ENCODE results near the gene NCOA1. TPM values are rescaled to one million over a fixed set of nuclear protein-coding genes. Genes with fewer than 3 reads are reported as not detected.
"Not testable (repeated sequence)": the region's sequence is repeated elsewhere in the genome, so short reads cannot be mapped to it uniquely, and the experiment has no call there.

Gene NCOA1
- total RNA-seq, 1 experiment from 2014 or later = 14.4 TPM

DNA sequence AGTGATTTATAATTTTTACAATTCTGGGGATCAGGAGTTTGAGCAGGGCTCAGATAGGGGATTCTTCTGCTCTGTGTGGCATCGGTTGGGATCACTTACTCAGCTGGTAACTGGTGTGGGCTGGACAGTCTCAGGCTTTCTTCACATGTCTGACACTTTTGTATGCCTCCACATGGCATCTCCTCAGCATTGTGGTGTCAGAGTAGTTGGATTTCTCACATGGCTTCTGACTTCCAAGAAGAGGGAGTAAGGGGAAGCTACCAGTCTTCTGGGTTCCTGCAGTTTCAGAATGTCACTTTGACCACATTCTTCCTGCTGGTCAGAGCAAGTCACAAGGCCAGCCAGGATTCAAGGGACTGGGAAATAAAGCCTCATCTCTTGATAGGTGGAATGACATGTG is 55.6 kb downstream of the NCOA1 start:
- DNase-seq (ENCODE audit: low read depth, low spot score) = no peak
- in situ Hi-C loops (cut with HindIII; ENCODE audit: low pct_unique_long_range_greater_than_20kb, low sequenced_read_pairs) = no loop called here

DNA sequence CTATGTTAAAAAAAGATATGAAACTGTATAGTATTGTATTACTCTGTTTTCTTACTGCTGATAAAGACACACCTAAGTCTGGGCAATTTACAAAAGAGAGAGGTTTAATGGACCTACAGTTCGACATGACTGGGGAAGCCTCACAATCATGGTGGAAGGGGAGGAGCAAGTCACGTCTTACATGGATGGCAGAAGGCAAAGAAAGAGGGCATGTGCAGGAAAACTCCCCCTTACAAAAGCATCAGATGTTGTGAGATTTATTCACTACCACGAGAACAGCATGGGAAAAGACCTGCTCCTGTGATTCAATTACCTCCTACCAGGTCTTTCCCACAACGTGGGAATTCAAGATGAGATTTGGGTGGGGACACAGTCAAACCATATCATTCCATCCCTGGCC is 57.0 kb downstream of the NCOA1 start:
- in situ Hi-C loops (cut with HindIII; ENCODE audit: low pct_unique_long_range_greater_than_20kb, low sequenced_read_pairs) = no loop called here
- no peak for DNase-seq (ENCODE audit: low read depth, low spot score)

DNA sequence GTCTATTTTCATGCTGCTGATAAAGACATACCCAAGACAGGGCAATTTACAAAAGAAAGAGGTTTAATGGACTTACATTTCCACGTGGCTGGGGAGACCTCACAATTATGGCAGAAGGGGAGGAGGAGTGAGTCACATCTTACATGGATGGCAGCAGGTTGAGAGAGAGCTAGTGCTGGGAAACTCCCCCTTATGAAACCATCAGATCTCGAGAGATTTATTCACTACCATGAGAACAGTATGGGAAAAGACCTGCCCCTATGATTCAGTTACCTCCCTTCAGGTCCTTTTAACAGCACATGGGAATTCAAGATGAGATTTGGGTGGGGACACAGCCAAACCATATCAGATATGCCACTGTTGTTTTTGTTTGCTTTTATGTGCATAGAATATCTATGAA is 59.2 kb downstream of the NCOA1 start:
- in situ Hi-C loops (cut with HindIII; ENCODE audit: low pct_unique_long_range_greater_than_20kb, low sequenced_read_pairs); DNase-seq (ENCODE audit: low read depth, low spot score): not testable (repeated sequence)

DNA sequence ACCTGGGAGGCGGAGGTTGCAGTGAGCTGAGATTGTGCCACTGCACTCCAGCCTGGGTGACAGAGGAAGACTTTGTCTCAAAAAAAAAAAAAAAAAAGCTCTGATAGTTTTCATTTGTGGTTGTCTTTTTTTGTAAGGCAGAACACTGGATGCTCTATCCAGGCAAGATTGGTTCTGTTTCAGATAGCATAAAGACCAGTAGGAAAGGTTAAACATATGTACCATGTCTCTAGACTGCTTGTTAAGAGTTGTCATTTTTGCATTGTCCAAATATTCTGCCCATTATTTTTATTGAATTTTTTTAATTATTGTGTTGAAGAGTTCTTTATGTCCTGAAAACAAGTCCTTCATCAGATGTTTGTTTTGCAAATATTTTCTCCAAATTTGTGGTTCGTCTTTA is 60.0 kb downstream of the NCOA1 start:
- in situ Hi-C loops (cut with HindIII; ENCODE audit: low pct_unique_long_range_greater_than_20kb, low sequenced_read_pairs) = no loop called here
- DNase-seq (ENCODE audit: low read depth, low spot score) = peak; percentile 54

DNA sequence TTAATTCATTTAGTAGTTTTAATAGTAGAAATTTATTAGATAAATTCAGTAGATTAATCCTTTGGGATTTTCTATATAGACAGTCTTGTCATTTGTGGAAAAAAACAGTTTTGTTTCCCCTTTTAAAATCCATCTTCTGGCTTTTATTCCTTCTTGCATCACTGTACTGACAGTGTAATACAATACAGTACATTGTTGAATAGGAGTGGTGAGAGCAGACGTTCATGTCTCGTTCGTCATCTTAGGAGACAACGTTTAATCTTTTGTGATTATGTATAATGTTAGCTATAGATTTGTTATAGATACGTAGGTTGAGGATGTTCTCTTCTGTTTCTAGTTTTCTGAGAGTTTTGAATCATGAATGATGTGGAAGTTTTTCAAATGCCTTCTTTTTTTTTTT is 61.8 kb downstream of the NCOA1 start:
- in situ Hi-C loops (cut with HindIII; ENCODE audit: low pct_unique_long_range_greater_than_20kb, low sequenced_read_pairs) = no loop called here
- DNase-seq (ENCODE audit: low read depth, low spot score) = no peak

DNA sequence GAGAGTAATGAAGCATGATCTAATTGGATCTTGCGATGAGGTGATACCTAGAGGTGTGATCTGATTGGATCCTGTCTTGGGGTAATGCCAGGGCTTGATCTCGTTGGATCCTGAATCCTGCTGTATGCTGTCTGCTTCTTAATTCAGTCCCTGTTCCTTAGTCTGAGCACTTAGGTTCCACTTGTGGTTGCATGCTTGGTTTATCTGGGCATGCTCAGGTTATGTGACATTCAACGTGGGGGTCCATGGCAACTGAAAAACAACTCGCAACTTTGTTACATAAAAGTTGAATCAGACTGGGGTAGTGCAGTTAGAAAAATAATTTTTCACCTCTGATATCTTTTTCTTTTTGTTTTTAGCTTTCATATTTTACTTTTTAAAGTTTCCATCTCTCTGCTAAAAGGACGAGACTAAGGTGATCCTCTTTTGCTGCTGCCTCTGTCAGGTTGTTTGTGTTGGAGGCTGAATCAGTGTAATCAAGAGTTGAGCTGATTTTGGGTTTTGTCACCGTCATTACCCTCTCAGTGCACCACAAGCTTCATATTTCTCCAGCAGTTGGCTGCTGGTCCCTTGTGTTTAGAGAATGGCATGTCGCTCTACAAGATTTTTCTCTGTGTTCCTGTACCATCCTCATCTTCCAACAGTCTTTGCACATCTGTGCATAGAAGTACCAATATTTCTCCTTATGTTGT is 67.9 kb downstream of the NCOA1 start:
- in situ Hi-C loops (cut with HindIII; ENCODE audit: low pct_unique_long_range_greater_than_20kb, low sequenced_read_pairs) = no loop called here
- DNase-seq (ENCODE audit: low read depth, low spot score) = no peak

DNA sequence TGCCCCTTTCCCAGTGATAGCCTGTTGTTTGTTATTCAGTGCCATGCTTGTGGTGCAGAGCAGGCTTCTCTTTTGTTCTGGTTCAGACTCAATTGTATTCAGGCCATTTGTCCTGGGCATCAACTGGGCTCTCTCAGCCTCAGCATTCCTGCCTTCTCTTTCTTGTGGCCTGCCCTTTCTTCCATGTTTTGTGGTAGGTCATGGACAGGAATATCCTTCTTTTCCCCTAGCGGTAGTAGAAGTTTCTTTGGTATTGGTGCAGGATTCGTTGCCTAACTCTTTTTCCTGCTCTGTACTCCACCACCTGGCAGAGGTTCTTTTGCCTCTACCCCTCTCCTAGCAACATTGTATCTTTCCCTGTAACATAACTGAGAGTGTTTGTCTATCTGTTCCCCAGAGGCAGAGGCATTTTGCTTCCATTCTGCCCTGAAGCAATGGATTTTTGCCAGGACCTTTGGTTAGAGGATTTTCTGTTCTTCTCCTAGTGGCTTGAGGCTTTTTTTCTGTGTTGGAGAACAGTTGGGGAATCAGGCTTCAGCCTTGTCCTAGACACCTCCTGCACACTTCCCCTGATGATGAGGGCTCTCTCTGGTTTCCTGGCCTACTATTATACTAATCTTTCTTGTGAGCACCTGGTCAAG is 68.5 kb downstream of the NCOA1 start:
- in situ Hi-C loops (cut with HindIII; ENCODE audit: low pct_unique_long_range_greater_than_20kb, low sequenced_read_pairs) = no loop called here
- peak; percentile 96 for DNase-seq (ENCODE audit: low read depth, low spot score)

DNA sequence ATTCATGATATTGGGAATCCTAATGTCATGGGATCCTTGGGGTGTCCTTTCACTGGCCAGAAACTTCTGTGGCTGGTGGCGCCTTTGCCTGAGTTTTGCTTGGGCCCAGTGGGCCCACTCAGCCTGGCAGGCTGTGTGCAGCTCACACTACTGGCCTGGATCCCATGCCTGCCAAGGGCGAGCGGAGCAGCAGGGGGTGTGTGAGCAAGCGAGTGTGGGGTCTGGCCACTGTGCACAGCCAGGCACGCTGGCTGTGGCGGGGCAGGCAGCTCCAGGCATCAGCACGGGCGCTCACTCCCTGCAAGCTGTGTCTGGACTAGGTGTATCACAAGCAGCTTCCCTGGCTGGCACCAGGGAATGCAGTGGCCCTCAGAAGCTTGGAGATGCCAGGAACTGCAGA is 74.5 kb downstream of the NCOA1 start:
- in situ Hi-C loops (cut with HindIII; ENCODE audit: low pct_unique_long_range_greater_than_20kb, low sequenced_read_pairs) = no loop called here
- DNase-seq (ENCODE audit: low read depth, low spot score) = no peak

DNA sequence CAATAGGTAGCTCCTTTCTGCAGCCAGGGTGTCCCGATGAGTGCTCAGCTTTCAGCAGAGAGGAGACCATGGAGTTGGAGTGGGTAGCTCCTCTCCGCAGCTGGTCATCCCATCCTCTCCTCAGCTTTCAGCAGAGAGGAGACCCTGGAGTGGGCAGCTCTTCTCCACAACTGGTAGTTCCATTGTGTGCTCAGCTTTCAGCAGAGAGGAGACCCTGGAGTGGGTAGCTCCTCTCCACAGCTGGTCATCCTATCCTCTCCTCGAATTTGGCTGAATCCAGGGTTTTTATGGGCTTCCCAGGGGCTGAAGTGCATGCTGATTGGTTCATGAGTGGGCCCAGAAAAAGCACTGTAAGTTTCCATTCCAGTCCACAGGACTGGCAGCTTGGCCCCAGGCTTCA is 75.2 kb downstream of the NCOA1 start:
- in situ Hi-C loops (cut with HindIII; ENCODE audit: low pct_unique_long_range_greater_than_20kb, low sequenced_read_pairs) = no loop called here
- no peak for DNase-seq (ENCODE audit: low read depth, low spot score)

DNA sequence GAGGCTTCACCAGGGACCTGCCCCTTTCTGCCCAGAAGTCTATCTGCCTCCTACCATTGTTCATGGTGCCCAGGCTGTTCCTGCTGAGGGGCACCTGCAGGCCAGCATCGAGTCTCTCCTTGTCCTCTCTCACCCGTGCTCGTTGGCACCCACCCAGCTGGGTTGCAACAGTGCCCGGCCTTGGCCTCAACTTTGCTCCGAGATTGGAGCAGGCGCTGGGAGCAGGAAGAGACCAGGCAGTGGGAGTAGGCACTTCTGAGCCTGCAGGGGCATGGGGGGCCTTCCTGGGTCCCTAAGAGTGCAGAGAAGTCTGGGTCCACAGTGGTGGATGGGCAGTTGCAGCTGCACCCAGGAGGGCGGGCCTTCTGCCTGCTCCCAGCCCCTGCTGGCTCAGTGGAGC is 75.6 kb downstream of the NCOA1 start:
- in situ Hi-C loops (cut with HindIII; ENCODE audit: low pct_unique_long_range_greater_than_20kb, low sequenced_read_pairs) = no loop called here
- no peak for DNase-seq (ENCODE audit: low read depth, low spot score)

DNA sequence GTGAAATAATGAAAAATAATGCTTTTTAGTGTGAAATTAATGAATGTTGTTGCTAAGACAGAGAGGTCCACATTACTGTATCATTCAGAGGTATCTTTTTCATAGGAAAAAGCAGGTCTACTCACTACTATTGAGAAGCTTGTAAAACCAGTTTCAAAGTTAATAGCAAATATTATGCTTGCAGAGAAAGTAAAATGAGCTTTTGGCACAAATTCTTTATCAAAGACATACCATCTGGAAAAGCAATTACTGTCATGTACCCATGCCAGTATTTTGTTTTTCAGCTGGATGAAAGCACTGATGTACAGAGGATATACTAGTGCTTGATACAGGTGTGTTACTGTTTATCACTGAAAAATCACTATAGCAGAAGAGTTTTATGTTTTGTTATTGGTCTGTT is 77.5 kb downstream of the NCOA1 start:
- no peak for DNase-seq (ENCODE audit: low read depth, low spot score)
- in situ Hi-C loops (cut with HindIII; ENCODE audit: low pct_unique_long_range_greater_than_20kb, low sequenced_read_pairs) = no loop called here

DNA sequence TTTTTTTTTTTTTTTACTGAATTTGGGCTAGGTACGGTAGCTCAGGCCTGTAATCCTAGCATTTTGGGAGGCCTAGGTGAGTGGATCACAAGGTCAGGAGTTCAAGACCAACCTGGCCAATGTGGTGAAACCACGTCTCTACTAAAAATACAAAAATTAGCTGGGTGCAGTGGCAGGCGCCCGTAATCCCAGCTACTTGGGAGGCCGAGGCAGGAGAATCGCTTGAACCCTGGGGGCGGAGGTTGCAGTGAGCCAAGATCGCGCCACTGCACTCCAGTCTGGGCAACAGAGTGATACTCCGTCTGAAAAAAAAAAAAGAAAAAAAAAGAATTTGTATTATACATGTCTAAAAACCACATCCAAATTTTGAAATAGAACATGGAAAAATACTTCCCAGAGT is 78.5 kb downstream of the NCOA1 start:
- DNase-seq (ENCODE audit: low read depth, low spot score); in situ Hi-C loops (cut with HindIII; ENCODE audit: low pct_unique_long_range_greater_than_20kb, low sequenced_read_pairs): not testable (repeated sequence)

DNA sequence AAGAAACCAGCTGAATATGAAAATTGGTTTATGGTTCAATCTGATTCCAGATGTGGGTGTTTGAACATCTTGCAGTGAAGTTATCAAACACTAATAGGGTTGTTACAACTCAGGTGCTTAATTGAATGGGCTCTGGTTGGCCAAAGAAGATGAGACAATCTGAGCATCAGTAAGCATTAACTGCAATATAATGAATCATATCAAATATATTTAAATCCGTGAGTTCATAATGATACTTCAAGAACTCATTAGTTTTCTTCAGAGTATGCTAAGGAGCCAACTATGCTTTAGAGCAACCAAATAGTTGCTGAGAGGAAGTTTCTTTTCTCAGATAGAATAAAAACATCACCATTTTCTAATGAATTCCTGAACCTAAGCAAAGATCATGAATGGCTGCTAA is 79.2 kb downstream of the NCOA1 start:
- DNase-seq (ENCODE audit: low read depth, low spot score) = no peak
- in situ Hi-C loops (cut with HindIII; ENCODE audit: low pct_unique_long_range_greater_than_20kb, low sequenced_read_pairs) = no loop called here

DNA sequence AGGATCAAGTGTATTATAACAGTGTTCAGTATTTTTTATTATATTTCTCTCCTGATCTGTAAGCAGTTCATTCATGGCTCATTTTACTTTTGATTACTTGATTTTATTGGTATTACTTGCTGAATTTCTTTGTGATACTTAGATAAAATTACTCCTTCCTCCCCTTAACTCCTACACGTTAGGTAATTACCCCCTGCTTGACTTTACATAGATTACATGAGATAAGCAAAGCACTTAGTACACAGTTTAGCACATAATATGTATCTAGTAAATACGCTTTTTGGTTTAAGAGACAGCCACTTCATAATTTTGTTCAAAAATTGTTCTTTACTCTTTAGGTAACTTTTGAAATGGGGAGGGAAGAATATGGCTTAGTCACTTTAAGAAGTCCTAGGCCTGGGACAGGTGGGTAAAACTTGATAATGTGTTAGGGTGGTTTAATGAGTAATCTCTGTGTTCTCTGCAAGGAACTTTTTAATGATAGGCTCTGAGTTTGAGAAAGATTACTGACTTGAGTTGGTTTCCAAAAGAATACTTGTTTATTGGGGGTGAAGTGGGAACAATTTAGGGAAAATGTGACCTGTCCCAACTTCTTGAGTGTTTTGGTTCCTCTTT is 80.9 kb downstream of the NCOA1 start:
- in situ Hi-C loops (cut with HindIII; ENCODE audit: low pct_unique_long_range_greater_than_20kb, low sequenced_read_pairs) = no loop called here
- no peak for DNase-seq (ENCODE audit: low read depth, low spot score)

DNA sequence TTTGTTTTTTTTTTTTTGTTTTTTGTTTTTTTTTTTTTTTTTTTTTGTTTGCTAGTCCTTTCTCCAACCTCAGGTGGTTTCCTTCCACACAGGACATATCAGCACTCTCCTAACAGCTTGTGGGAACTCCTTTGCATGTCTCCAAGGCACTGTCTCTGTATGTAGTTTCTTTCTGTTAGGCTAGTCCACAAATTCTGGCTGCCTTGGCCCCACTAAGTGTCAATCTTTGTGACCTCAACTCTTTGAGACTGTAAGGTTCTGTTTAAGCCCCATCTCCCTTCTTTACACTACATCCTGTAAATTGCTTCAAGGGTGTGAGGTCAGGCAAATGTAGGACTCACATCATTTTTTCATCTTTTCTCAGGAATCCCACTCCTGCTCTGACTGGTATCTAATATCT is 85.1 kb downstream of the NCOA1 start:
- in situ Hi-C loops (cut with HindIII; ENCODE audit: low pct_unique_long_range_greater_than_20kb, low sequenced_read_pairs) = no loop called here
- no peak for DNase-seq (ENCODE audit: low read depth, low spot score)

DNA sequence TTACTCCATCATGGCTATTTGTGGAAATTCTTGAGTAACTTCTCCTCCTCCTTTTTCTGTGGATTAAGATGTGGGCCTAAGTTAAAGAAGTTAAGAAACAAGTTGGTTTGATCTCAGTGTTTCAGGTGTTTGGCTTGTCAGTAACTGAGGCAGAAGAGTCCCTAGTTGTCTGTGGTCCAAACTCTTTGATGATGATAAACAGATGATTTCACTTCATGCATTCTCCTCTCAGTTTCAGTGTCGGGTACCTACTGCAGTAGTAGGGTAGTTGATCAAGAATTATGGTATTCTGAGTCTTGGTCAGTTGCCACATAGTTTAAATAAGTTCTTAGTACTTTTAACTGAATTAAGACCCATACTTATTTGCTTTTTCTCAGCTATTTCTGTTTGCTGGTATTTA is 85.6 kb downstream of the NCOA1 start:
- in situ Hi-C loops (cut with HindIII; ENCODE audit: low pct_unique_long_range_greater_than_20kb, low sequenced_read_pairs) = no loop called here
- DNase-seq (ENCODE audit: low read depth, low spot score) = no peak

DNA sequence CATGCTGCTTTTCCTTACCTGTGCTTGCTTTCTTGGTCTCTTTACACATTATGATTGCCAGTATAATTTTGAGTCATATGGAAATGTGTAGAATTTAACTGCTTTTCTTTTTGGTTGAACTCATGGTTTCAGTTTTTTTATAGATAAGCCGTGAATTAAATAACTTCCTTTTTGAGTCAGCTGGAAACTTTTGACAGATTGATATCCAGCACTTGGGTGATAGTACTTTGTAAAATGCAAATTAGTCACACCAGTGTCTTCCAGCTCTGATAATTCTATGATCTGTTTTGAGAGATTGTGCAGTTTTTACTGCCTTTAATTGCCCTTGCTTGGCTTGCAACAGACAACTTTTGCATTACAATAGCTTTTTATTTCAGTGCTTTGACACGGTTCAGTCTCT is 86.4 kb downstream of the NCOA1 start:
- no peak for DNase-seq (ENCODE audit: low read depth, low spot score)
- in situ Hi-C loops (cut with HindIII; ENCODE audit: low pct_unique_long_range_greater_than_20kb, low sequenced_read_pairs) = no loop called here

DNA sequence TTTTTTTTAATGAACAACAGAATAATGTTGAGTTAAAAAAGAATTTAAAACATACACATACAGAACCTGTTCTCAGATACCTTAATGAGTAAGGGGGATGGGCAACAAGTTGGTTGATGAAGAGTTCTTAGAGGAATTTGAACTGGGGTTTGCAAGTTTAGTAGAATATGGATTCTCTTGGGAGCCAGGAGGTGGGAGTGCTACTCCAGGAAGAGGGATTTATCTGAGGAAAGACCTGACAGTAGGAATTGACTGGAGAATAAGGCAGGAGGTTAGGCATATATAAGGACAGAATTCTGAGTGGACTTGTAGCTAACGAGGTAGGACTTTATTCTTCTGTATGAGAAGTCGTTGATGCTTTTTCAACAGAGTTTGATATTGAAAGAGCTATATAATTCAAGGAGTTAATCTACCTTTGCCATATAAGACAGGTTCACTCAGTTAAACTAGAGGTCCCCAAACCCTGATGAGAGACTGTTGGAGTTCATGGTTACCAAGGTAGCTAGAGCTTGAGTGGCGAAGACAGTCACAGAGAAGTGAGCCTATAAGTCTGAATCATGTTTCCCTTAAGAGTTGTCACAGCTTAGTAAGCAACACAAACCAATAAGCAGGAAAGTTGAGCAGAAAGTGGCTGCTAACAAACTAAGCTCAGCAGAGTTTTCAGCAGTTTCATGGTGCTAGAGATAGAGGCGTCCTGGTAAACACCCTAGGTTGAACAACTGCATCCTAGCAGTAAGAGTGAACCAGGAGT is 88.2 kb downstream of the NCOA1 start:
- in situ Hi-C loops (cut with HindIII; ENCODE audit: low pct_unique_long_range_greater_than_20kb, low sequenced_read_pairs) = no loop called here
- DNase-seq (ENCODE audit: low read depth, low spot score) = no peak

DNA sequence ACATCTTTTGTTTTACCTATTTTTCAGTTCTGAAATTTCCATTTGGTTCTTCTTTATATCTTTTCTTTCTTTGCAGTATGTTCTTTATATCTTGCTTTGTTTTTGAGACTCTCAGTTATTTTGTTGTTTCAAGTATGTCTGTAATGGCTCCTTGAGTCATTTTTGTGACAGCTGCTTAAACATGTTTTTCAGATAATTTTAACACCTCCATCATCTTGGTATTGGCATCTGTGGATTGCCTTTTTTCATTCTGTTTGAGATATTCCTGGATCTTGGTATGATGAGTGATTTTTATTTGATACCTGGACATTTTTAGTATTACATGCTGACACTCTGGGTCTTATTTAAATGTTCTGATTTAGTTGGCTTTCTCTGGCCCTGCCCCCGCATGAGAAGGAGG is 89.5 kb downstream of the NCOA1 start:
- in situ Hi-C loops (cut with HindIII; ENCODE audit: low pct_unique_long_range_greater_than_20kb, low sequenced_read_pairs) = no loop called here
- DNase-seq (ENCODE audit: low read depth, low spot score) = no peak

All from SK-MEL-5 (cell line).